NCI-H1417 treated with DMSO at 0.1 percent for 48 hours (cell line): ENCODE data around the gene EPHA10.
"Not testable (repeated sequence)": the region's sequence is repeated elsewhere in the genome, so short reads cannot be mapped to it uniquely, and the experiment has no call there.

Source experiments
- DNase-seq: peaks from one replicate; lab custom pipeline; 2025; lab: John Stamatoyannopoulos, UW

Gene EPHA10

DNA sequence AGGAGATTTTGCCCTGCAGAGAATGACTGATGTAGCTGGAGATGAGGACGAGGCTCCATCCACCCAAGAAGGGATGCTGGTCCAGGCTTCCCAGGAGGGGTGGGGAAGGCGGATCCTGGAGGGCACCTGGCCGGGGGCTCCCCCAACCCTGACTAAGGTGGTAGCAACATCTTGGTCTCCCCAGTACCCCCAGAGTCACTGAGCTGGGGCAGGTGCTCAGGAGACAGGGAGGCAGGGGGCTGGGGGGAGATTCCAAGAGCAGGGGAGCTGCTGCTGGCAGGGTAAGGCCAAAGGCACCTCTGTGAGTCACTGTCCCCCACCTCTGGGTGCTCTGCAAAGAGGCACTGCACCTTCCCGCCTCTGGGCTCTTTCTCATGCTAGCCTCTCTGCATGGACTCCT, 48.6 kb downstream of the EPHA10 start:
- no peak for DNase-seq

GRCh38 chr1:37714689-37715088, 50.2 kb downstream of the EPHA10 start:
- DNase-seq, result no peak

DNA sequence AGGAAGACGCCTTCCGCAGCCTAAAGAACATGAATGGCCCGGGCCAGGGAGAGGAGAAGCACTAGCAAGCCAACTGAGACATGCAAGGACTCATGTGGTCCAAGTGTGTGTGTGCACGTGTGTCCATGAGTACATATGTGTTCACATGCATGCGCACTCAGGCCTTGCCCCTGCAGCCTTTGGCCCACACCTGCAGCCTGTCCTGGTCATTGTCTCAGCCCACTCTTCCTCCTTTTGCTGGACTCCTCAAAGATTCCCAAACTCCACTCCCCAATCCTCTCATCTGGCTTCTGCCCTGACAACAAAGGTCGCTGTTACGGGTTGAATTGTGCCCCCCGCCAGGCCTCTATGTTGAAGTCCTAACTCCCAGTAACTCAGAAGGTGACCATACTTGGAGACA, 50.7 kb downstream of the EPHA10 start:
- no peak for DNase-seq

DNA sequence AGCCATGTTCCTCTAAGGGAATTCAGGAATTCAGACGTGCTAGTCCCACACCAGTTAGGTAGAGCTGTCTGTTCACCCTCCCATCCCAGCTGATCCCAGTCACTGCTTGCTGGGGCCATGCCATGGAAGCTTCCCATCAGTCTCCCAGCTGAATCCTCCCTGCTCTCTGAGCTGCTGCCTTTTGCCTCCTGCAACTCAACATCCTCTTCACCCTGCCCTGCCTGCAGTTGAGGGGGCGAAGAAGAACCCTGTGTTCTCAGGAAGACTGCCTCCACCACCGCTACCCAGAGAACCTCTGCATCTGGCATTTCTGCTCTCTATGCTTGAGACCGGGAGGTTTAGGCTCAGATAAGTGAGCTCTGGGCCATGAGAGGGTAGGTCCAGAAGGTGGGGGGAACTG, 56.4 kb downstream of the EPHA10 start:
- no peak for DNase-seq

DNA sequence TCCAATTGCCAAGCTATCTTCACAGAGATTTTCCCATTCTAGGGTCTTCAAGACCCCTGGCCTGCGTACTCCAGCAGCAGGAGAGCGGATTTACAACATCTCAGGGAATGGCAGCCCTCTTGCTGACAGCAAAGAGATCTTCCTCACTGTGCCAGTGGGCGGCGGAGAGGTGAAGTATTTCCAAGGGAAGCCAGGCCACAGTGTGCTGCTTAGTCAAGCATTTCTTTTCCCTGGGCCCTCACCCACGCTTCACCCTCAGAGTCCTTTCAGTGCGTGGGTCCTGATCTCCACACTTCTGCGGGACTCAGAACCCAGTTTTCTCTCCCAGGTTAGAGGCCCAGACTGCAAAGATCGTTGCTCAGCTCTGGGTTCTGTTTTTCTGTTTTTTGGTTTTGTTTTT, 59.5 kb downstream of the EPHA10 start:
- no peak for DNase-seq

DNA sequence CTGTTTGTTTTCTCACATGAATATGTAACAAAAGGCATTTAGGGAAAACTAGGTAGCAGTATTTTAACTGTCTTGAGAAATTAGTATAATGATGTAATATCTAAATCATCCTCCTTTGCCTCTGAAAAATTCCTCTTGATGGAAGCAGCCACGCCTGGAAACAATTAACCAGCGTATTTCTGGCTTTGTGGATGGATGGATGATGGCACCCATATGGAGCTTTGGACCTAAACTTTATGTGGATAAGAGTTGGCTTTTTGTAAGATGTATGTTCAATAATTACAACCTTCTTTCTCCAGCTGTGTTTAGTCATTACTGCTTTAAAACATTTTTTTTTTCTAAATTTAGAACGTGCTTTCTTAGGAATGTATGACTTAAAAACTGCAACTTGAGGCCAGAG, 60.0 kb downstream of the EPHA10 start:
- no peak for DNase-seq

DNA sequence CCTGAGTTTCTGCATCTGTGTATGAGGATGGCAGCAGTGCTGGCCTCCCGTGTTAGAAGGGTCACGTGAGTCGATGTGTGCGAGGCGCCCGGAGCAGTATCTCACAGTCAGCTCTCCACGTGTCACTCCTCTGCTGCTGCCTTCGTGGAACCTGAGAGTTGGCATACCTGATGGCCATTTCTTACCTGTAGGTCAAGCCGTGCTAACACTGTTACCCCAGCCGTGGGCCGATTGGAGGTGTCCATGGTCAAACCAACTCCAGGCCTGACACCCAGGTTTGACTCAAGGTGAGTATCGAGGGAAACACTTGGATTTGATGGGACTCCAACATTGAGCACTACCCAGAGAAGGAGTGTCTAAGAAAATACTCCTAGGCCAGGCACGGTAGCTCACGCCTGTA, 61.9 kb downstream of the EPHA10 start:
- DNase-seq, result no peak

GRCh38 chr1:37701051-37701450, 63.9 kb downstream of the EPHA10 start:
- no peak for DNase-seq

GRCh38 chr1:37699147-37699546, 65.8 kb downstream of the EPHA10 start:
- DNase-seq, result no peak

DNA sequence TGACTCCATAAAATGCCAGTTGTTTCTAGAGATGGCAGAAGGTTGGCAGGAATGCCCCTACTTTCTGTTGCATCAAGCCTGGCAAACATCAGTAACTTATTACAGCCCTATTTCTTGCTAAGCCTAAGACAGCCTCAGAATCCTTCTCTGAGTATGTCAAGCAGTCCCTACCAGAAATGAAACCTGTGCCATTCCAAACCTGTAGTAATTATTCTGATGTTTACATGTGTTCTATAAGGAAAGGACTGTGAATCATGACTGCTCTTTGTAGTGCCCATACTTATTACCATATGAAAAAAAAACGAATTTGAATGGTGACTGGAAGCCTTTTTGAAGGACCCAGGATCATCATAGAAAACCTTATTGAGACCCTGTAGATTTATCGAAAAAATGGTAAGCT, 67.2 kb downstream of the EPHA10 start:
- no peak for DNase-seq

GRCh38 chr1:37697090-37697489, 67.8 kb downstream of the EPHA10 start:
- no peak for DNase-seq

- no peak for DNase-seq
These were observed 72.1 kb downstream of the EPHA10 start for GRCh38 chr1:37692834-37693175.

GRCh38 chr1:37692078-37692833, 72.7 kb downstream of the EPHA10 start, which contains the start of gene CDCA8:
Gene CDCA8, plus strand, starts transcription at chr1:37692516. Its CDS starts 175 bp downstream, at chr1:37692691.
- peak; percentile 87 for DNase-seq

DNA sequence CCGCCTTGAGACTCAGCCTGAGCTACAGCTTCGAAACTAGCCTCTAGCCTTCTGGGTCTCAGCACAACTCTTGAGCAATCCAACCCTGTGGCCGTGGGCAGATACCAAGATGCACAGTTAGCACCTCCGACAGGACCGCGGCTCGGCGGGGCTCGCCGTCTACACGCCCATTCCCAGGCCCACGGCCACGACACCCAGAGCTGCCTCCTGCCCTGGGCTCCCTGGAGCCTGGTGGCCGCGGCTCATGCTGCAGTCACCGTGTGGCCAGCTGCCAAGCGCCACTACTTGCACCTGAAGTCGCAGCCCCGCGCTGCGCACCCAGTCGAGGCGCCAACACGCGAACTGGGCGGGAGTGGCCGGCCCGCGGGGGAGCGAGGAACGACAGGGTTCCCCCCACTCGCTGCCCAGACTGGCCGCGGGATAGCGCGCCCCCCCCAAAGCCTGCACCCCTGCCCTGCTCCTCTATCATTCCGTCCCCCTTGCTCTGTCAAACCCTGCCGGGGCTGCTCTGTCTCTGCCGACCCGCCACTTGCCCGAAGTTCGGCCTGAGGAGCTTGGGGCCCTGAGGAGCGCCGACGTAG, 73.3 kb downstream of the EPHA10 start:
- no peak for DNase-seq

DNA sequence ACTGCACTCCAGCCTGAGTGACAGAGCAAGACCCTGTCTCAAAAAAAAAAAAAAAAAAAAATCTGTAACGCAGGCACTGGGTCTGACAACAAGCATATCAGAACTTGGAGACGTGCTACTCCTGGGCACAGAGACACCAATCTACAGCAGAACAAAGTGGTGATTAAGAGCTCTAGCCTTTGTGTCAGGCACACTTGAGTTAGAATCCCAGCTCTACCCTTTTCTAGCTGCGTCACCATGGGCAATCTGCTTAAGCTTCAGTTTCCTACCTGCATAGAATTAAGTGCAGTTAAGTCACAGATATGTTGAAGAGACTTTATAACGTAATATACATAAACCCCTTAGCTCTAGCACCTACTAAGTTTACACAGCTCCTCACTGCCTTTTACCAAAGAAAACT, 76.0 kb downstream of the EPHA10 start:
- DNase-seq, result no peak

DNA sequence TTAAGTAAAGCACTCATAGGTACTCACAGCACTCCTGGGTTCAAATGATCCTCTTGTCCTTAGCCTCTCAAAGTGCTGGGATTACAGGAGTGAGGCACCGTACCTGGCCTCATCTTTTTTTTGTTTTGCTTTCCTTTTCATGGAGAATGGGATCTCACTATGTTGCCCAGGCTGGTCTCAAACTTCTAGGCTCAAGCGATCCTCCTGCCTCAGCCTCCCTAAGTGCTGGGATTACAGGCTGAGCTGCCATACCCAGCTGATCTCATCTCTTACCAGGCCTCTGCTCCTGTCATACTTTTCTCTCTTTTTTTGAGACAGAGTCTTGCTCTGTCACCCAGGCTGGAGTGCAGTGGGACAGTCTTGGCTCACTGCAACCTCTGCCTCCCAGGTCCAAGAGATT, 77.2 kb downstream of the EPHA10 start:
- not testable (repeated sequence) for DNase-seq

DNA sequence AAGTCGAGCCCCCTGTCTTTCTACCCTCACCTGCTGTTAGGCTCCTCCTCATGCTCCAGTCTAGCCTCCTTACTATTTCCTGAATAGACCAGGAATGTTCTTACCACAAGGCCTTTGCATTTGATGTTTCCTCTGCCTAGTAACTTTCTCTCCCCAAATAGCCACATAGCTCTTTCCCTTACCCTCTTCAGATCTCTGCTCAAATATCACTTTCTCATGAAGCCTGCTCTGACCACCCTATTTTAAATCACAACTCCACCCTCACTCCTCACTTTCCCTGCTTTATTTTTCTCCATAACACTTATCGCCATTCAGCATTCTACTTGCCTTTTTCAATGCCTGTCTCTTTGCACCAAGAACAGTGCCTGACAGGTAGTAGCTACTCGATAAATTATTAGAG, 79.2 kb downstream of the EPHA10 start:
- DNase-seq, result no peak

- not testable (repeated sequence) for DNase-seq
These were observed 80.7 kb downstream of the EPHA10 start for GRCh38 chr1:37684182-37684581.

GRCh38 chr1:37682334-37682987, 82.5 kb downstream of the EPHA10 start:
- no peak for DNase-seq

DNA sequence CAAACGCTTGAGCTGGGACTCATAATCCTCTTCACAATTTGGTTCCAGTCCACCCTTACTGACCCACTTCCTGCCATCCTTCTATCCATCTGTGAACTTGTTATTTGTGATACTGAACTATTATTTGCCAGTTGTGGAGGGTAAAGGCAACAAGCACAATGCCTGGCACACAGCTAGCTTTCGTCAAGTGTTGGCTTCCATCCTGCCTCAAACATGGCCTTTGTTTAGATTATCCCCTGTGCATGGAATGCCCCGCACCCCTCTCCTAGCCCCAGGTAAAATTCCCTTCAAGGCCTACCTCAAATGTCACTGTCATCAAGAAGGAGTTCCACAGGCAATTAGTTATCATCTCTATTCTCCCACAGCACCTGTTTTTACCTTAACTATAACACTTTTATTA, 84.0 kb downstream of the EPHA10 start:
- DNase-seq, result no peak

GRCh38 chr1:37677808-37678207, 87.1 kb downstream of the EPHA10 start:
- no peak for DNase-seq

DNA sequence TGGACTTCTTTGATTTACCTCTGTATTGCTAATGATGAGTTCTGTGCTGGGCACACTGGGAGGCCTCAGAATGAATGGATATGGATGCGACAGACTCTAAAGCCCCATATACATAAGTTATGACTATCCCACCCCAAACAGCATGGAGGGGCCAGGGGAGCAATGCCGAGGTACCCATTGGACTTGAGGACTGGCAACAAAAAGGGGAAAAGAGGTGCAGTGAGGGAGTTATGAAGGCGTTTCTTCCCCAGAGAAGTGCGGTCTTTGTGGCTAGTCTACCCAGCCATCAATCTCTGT, 87.8 kb downstream of the EPHA10 start:
- no peak for DNase-seq

- DNase-seq, result no peak
These were observed 88.4 kb downstream of the EPHA10 start for GRCh38 chr1:37676281-37677142.
